ENCODE data around the gene CDON.
A peak's percentile ranks its signal among the peaks of the same experiment; 100 is the strongest.

CDON gene

GRCh38 chr11:125956391-125957134 is 106.1 kb downstream of the CDON start:
- no peak for TF ChIP-seq GATA3 (IDR thresholded peaks at IDR 0.05; ENCODE audit: low read depth, low read length)
- TF ChIP-seq GATA2 (IDR thresholded peaks at IDR 0.05; ENCODE audit: low read depth, low read length) = no peak

- TF ChIP-seq GATA3 (IDR thresholded peaks at IDR 0.05; ENCODE audit: low read depth, low read length) (no peak), GATA2 (IDR thresholded peaks at IDR 0.05; ENCODE audit: low read depth, low read length) (no peak)
These were observed 106.8 kb downstream of the CDON start for GRCh38 chr11:125955856-125956255.

GRCh38 chr11:125954945-125955640 is 107.6 kb downstream of the CDON start:
- TF ChIP-seq GATA3 (IDR thresholded peaks at IDR 0.05; ENCODE audit: low read depth, low read length) (no peak), GATA2 (IDR thresholded peaks at IDR 0.05; ENCODE audit: low read depth, low read length) (no peak)

GRCh38 chr11:125954123-125954944 is 108.3 kb downstream of the CDON start:
- TF ChIP-seq GATA3 (IDR thresholded peaks at IDR 0.05; ENCODE audit: low read depth, low read length) (no peak), GATA2 (IDR thresholded peaks at IDR 0.05; ENCODE audit: low read depth, low read length) (no peak)

- no peak for TF ChIP-seq GATA3 (IDR thresholded peaks at IDR 0.05; ENCODE audit: low read depth, low read length)
- no peak for TF ChIP-seq GATA2 (IDR thresholded peaks at IDR 0.05; ENCODE audit: low read depth, low read length)
These were observed 109.2 kb downstream of the CDON start for GRCh38 chr11:125953401-125953935.

GRCh38 chr11:125952973-125953372 is 109.7 kb downstream of the CDON start:
- TF ChIP-seq GATA2 (IDR thresholded peaks at IDR 0.05; ENCODE audit: low read depth, low read length) = peak; percentile 74
- no peak for TF ChIP-seq GATA3 (IDR thresholded peaks at IDR 0.05; ENCODE audit: low read depth, low read length)

GRCh38 chr11:125952559-125952958 is 110.1 kb downstream of the CDON start:
- TF ChIP-seq GATA2 (IDR thresholded peaks at IDR 0.05; ENCODE audit: low read depth, low read length) (no peak), GATA3 (IDR thresholded peaks at IDR 0.05; ENCODE audit: low read depth, low read length) (no peak)

GRCh38 chr11:125951731-125952130 is 110.9 kb downstream of the CDON start:
- TF ChIP-seq GATA2 (IDR thresholded peaks at IDR 0.05; ENCODE audit: low read depth, low read length) = no peak
- TF ChIP-seq GATA3 (IDR thresholded peaks at IDR 0.05; ENCODE audit: low read depth, low read length) = no peak

GRCh38 chr11:125950696-125951651 is 111.7 kb downstream of the CDON start:
- TF ChIP-seq GATA2 (IDR thresholded peaks at IDR 0.05; ENCODE audit: low read depth, low read length) = no peak
- TF ChIP-seq GATA3 (IDR thresholded peaks at IDR 0.05; ENCODE audit: low read depth, low read length) = no peak

GRCh38 chr11:125950178-125950490 is 112.5 kb downstream of the CDON start:
- TF ChIP-seq GATA3 (IDR thresholded peaks at IDR 0.05; ENCODE audit: low read depth, low read length) = no peak
- TF ChIP-seq GATA2 (IDR thresholded peaks at IDR 0.05; ENCODE audit: low read depth, low read length) = no peak

- TF ChIP-seq GATA2 (IDR thresholded peaks at IDR 0.05; ENCODE audit: low read depth, low read length) (no peak), GATA3 (IDR thresholded peaks at IDR 0.05; ENCODE audit: low read depth, low read length) (no peak)
These were observed 113.1 kb downstream of the CDON start for GRCh38 chr11:125949271-125950177.
